H1 (cell line): Measurements from ENCODE around the gene PC. TPM values are rescaled to one million over a fixed set of nuclear protein-coding genes. Genes with fewer than 3 reads are reported as not detected.

ENCODE experiments used
- CTCF ChIA-PET: fragments of 300-600 bp; sonication (Branson Sonifier 250); formaldehyde crosslinking; loops from one replicate; lab custom pipeline; 2021; ENCODE audit not compliant: partially characterized antibody; lab: Charles Lee
- POLR2A ChIA-PET: fragments of 300-600 bp; sonication (Branson Sonifier 250); formaldehyde crosslinking; loops from one replicate; lab custom pipeline; 2021; ENCODE audit warnings: inconsistent platforms; ENCODE audit not compliant: partially characterized antibody; lab: Charles Lee
- DNase-seq, 2 experiments: peaks; one replicate each; pipeline versions ENCODE4 v3.0.0 to v3.0.0-alpha.2; 2010 to 2022; ENCODE audit warnings: low spot score in 2 of 2, low read depth in 1 of 2, mixed read lengths in 1 of 2
- FAIRE-seq: peaks from 2 replicates; lab custom pipeline; 2011; peaks lifted over from hg19 to GRCh38; lab: Jason Lieb, UNC
- H2AFZ ChIP-seq: 2 replicates; pipeline ENCODE4 v1.8.1; 2012; ENCODE audit warnings: low read length, inconsistent platforms
- H2AK5ac ChIP-seq: 2 replicates; pipeline ENCODE4 v1.6.1; 2013; ENCODE audit warnings: low read depth, low read length
- H2BK120ac ChIP-seq: replicated peaks from 2 replicates; pipeline ENCODE3; 2013; ENCODE audit warnings: low read depth, low read length, inconsistent platforms
- H2BK12ac ChIP-seq: 2 replicates; pipeline ENCODE4 v1.6.1; 2013; ENCODE audit warnings: low read depth, low read length
- H2BK15ac ChIP-seq: 2 replicates; pipeline ENCODE4 v1.6.1; 2013; ENCODE audit warnings: low read length
- H2BK20ac ChIP-seq: 2 replicates; pipeline ENCODE4 v1.6.1; 2013; ENCODE audit warnings: low read length
- H2BK5ac ChIP-seq: 2 replicates; pipeline ENCODE4 v1.6.1; 2013; ENCODE audit warnings: low read depth, low read length
- H3K14ac ChIP-seq: 2 replicates; pipeline ENCODE4 v1.6.1; 2013; ENCODE audit warnings: inconsistent platforms; ENCODE audit not compliant: insufficient read length
- H3K18ac ChIP-seq: 2 replicates; pipeline ENCODE4 v1.6.1; 2013; ENCODE audit warnings: low read length; ENCODE audit errors: extremely low read depth
- H3K23ac ChIP-seq: 2 replicates; pipeline ENCODE4 v1.6.1; 2013; ENCODE audit warnings: inconsistent platforms; ENCODE audit not compliant: insufficient read length
- H3K23me2 ChIP-seq: 2 replicates; pipeline ENCODE4 v1.6.1; 2013; ENCODE audit warnings: low read depth, low read length
- H3K27ac ChIP-seq: 2 replicates; pipeline ENCODE4 v1.6.1; 2011; ENCODE audit warnings: low read depth, low read length, inconsistent platforms
- H3K27me3 ChIP-seq, 4 experiments: replicated peaks in 1 of 4; 1 replicate in 1 of 4; 2 replicates in 3 of 4; pipeline versions ENCODE4 v1.6.1 to v1.8.1; 2011 to 2013; ENCODE audit warnings: low read length in 3 of 4, mild to moderate bottlenecking in 3 of 4, inconsistent platforms in 2 of 4, mixed read lengths in 2 of 4, moderate library complexity in 1 of 4; ENCODE audit not compliant: control insufficient read depth in 3 of 4, insufficient read depth in 3 of 4; ENCODE audit errors: extremely low read depth in 1 of 4
- H3K36me3 ChIP-seq, 4 experiments: 2 replicates each; pipeline versions ENCODE4 v1.6.1 to v1.8.1; 2011 to 2013; ENCODE audit warnings: mild to moderate bottlenecking in 4 of 4, low read length in 3 of 4, moderate library complexity in 2 of 4, control low read depth in 1 of 4, inconsistent platforms in 1 of 4; ENCODE audit not compliant: insufficient read depth in 4 of 4, control insufficient read depth in 2 of 4
- H3K4ac ChIP-seq: replicated peaks from 2 replicates; pipeline ENCODE3; 2013; ENCODE audit warnings: low read length, low read depth, mixed read lengths, inconsistent platforms; ENCODE audit not compliant: insufficient read length
- H3K4me1 ChIP-seq, 4 experiments: replicated peaks in 1 of 4; 1 replicate in 1 of 4; 2 replicates in 3 of 4; pipeline versions ENCODE4 v1.6.1 to v1.8.1; 2011 to 2013; ENCODE audit warnings: low read length in 3 of 4, inconsistent platforms in 2 of 4, mixed read lengths in 1 of 4; ENCODE audit not compliant: insufficient read depth in 4 of 4, control insufficient read depth in 3 of 4
- H3K4me2 ChIP-seq, 2 experiments: 2 replicates each; pipeline versions ENCODE4 v1.6.1 to v1.8.1; 2011 to 2013; ENCODE audit warnings: low read depth in 2 of 2, low read length in 2 of 2, control low read depth in 1 of 2, inconsistent platforms in 1 of 2, mild to moderate bottlenecking in 1 of 2; ENCODE audit not compliant: insufficient read depth in 1 of 2
- H3K4me3 ChIP-seq, 4 experiments: fragments of 200-600, 300-600 bp in 1 of 4; sonication (generic), shearing (Covaris generic), sonication (Bioruptor Twin) in 1 of 4; 2 replicates each; pipeline versions ENCODE4 v1.5.1 to v1.8.1; 2011 to 2016; ENCODE audit warnings: low read length in 4 of 4, low read depth in 3 of 4, control low read depth in 2 of 4, inconsistent platforms in 2 of 4, mild to moderate bottlenecking in 2 of 4, mixed read lengths in 1 of 4, moderate library complexity in 1 of 4; ENCODE audit not compliant: insufficient read depth in 2 of 4; ENCODE audit errors: extremely low read depth in 1 of 4
- H3K56ac ChIP-seq: replicated peaks from 2 replicates; pipeline ENCODE3; 2013; ENCODE audit warnings: low read depth, mild to moderate bottlenecking, mixed read lengths, low read length, inconsistent platforms; ENCODE audit not compliant: insufficient read length
- H3K79me1 ChIP-seq: 2 replicates; pipeline ENCODE4 v1.6.1; 2013; ENCODE audit warnings: low read depth, low read length, control low read depth
- H3K79me2 ChIP-seq, 2 experiments: 2 replicates each; pipeline versions ENCODE4 v1.6.1 to v1.8.1; 2012 to 2013; ENCODE audit warnings: low read length in 2 of 2, mild to moderate bottlenecking in 2 of 2, inconsistent platforms in 1 of 2; ENCODE audit not compliant: insufficient read depth in 2 of 2, control insufficient read depth in 1 of 2
- H3K9ac ChIP-seq, 4 experiments: replicated peaks in 1 of 4; 1 replicate in 1 of 4; 2 replicates in 3 of 4; pipeline versions ENCODE4 v1.6.1 to v1.8.1; 2011 to 2013; ENCODE audit warnings: low read depth in 3 of 4, low read length in 3 of 4, control low read depth in 2 of 4, mild to moderate bottlenecking in 2 of 4, moderate library complexity in 2 of 4, inconsistent platforms in 1 of 4; ENCODE audit errors: extremely low read depth in 1 of 4
- H3K9me3 ChIP-seq, 2 experiments: 2 replicates each; pipeline versions ENCODE4 v1.6.1 to v1.8.1; 2012 to 2013; ENCODE audit warnings: mild to moderate bottlenecking in 2 of 2, moderate library complexity in 2 of 2, control low read depth in 1 of 2, inconsistent platforms in 1 of 2, low read depth in 1 of 2, low read length in 1 of 2, mixed read lengths in 1 of 2; ENCODE audit not compliant: insufficient read depth in 2 of 2
- H4K20me1 ChIP-seq, 2 experiments: replicated peaks in 1 of 2; 2 replicates each; pipeline versions ENCODE3 to v1.8.1; 2011 to 2013; ENCODE audit warnings: inconsistent platforms in 2 of 2, low read length in 2 of 2, mild to moderate bottlenecking in 1 of 2; ENCODE audit not compliant: insufficient read depth in 2 of 2, control insufficient read depth in 1 of 2
- H4K5ac ChIP-seq: 2 replicates; pipeline ENCODE4 v1.6.1; 2013; ENCODE audit warnings: low read length, low read depth, mixed read lengths, inconsistent platforms; ENCODE audit not compliant: insufficient read length
- H4K8ac ChIP-seq: 2 replicates; pipeline ENCODE4 v1.8.0; 2013; ENCODE audit warnings: mild to moderate bottlenecking, moderate library complexity, low read length, inconsistent platforms; ENCODE audit not compliant: insufficient read depth; ENCODE audit errors: extremely low read depth
- H4K91ac ChIP-seq: replicated peaks from 2 replicates; pipeline ENCODE3; 2013; ENCODE audit warnings: low read length, mixed read lengths, inconsistent platforms; ENCODE audit not compliant: insufficient read length
- WGBS, 2 experiments: shearing (Covaris generic) in 1 of 2; methylation state at CpG; one replicate each; pipeline versions ENCODE4 v1.1.6 to v1.1.7; 2013 to 2015; ENCODE audit warnings: low lambda C conversion rate in 2 of 2, mixed read lengths in 2 of 2, inconsistent platforms in 1 of 2, low coverage in 1 of 2, missing lambda C conversion rate in 1 of 2; ENCODE audit not compliant: insufficient replicate concordance in 2 of 2, insufficient coverage in 1 of 2, insufficient read length in 1 of 2; ENCODE audit errors: extremely low coverage in 1 of 2, missing lambda C conversion rate in 1 of 2; 5-methylcytosine and 5-hydroxymethylcytosine counted together
- polyA plus RNA-seq, 7 experiments: library from polyadenylated mRNA; depleted of rRNA in 3 of 7; stranded (reverse) in 5 of 7; unstranded in 2 of 7; fragments of >200 nt in 5 of 7; fragments of 200-250 nt in 2 of 7; gene quantifications; 1 replicate in 5 of 7; 2 replicates in 1 of 7; 4 replicates in 1 of 7; pipeline versions ENCODE4 v1.2.1 to v1.2.3, GENCODE V29; 2011 to 2013; ENCODE audit warnings: missing spikeins in 2 of 7, mixed read lengths in 2 of 7
- total RNA-seq: library from RNA; stranded (reverse); fragmentation: NEBNext Ultra II Directional; extraction: Animal tissue kit (Norgen Biotek cat#: 25700); gene quantifications from 2 replicates; pipeline ENCODE4 v1.2.1, GENCODE V29; 2021

The PC gene
- total and polyA plus RNA-seq, 2 of the 8 experiments (the other 6 are each of a cell fraction or from before 2014, with no cell fraction given), result 11.5 to 27.5 TPM

GRCh38 chr11:66934950-66935779 is 23.0 kb downstream of the PC start:
- Histone ChIP-seq H2AFZ (no peak overlapping the region), H4K5ac (no peak overlapping the region), H2BK20ac (no peak overlapping the region), H3K79me1 (no peaks in the 10 kb centered on the region; the same call in 1 of the 2 replicates), H3K4me1 (no peaks in the 10 kb centered on the region), H3K27me3 (no peaks in the 10 kb centered on the region), H4K20me1 (no peaks in the 10 kb centered on the region), H2AK5ac (no peak overlapping the region), H3K23ac (no peak overlapping the region), H4K8ac (no peak overlapping the region), H3K9me3 (no peaks in the 10 kb centered on the region), H3K4me3 (no peak overlapping the region), H3K4me2 (no peak overlapping the region), H3K27ac (no peak overlapping the region), H3K18ac (no peak overlapping the region), H3K56ac (no peak overlapping the region), H2BK12ac (no peak overlapping the region), H2BK15ac (no peak overlapping the region), H3K14ac (no peak overlapping the region), H4K91ac (no peak overlapping the region), H3K36me3 (no peaks in the 10 kb centered on the region), H2BK5ac (no peak overlapping the region), H3K23me2 (no peaks in the 10 kb centered on the region), H3K4ac (no peak overlapping the region), H3K9ac (no peak overlapping the region), H2BK120ac (no peak overlapping the region), H3K79me2 (no peaks in the 10 kb centered on the region)
- FAIRE-seq, result no peak
- ChIA-PET POLR2A (interaction anchor here (1.5 kb wide), 1 partner anchor 17 kb away, joined by 3 read pairs; no protein-coding TSS in a partner anchor), CTCF (interaction anchor here (0.8 to 2.0 kb wide), 7 partner anchors 10 to 52 kb away, joined by 3 to 7 read pairs (median 3); no protein-coding TSS in a partner anchor)
- no peak for DNase-seq
- 87% methylated on average over 9 of the region's 9 CpGs; no CpG with 5 or more reads in 1 of the 2 experiments for WGBS, 2 experiments
